Ovary (tissue), 3 donors: ENCODE measurements around the gene FAM161A.

Experiments
- EP300 ChIP-seq: sonication (generic); formaldehyde crosslinking; IDR thresholded peaks from one replicate; pipeline ENCODE4 v1.6.1; 2017; ENCODE audit warnings: antibody characterized with exemption
- TF ChIP-seq, protein P1 (sequence below), 3 donors: fragments of 450-650 bp in 2 of 3; fragments of 200-600 bp in 1 of 3; IDR thresholded peaks; one replicate each; pipeline versions ENCODE4 v1.5.1 to v1.8.0; 2016 to 2022; ENCODE audit warnings: antibody characterized with exemption in 3 of 3, mild to moderate bottlenecking in 1 of 3
- donor health status: DM: no; HTN: no; CAD: no.

GRCh38 chr2:61833971-61834370 is 19.9 kb downstream of the FAM161A start:
- TF ChIP-seq, protein P1, sequence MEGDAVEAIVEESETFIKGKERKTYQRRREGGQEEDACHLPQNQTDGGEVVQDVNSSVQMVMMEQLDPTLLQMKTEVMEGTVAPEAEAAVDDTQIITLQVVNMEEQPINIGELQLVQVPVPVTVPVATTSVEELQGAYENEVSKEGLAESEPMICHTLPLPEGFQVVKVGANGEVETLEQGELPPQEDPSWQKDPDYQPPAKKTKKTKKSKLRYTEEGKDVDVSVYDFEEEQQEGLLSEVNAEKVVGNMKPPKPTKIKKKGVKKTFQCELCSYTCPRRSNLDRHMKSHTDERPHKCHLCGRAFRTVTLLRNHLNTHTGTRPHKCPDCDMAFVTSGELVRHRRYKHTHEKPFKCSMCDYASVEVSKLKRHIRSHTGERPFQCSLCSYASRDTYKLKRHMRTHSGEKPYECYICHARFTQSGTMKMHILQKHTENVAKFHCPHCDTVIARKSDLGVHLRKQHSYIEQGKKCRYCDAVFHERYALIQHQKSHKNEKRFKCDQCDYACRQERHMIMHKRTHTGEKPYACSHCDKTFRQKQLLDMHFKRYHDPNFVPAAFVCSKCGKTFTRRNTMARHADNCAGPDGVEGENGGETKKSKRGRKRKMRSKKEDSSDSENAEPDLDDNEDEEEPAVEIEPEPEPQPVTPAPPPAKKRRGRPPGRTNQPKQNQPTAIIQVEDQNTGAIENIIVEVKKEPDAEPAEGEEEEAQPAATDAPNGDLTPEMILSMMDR (IDR thresholded peaks at IDR 0.05), result no peak
- TF ChIP-seq EP300, result no peak
